Hepatocyte (in vitro differentiated cells): ENCODE data around the gene SYNGR1.

Experiments used
- EZH2 ChIP-seq: fragments of 200-600 bp; sonication (generic); IDR thresholded peaks from 2 replicates; pipeline ENCODE4 v1.6.1; 2016; ENCODE audit warnings: antibody characterized with exemption, mild to moderate bottlenecking, borderline replicate concordance
- EZH2phosphoT487 ChIP-seq: fragments of 200-600 bp; sonication (generic); IDR thresholded peaks from one replicate; pipeline ENCODE4 v1.6.1; 2018; ENCODE audit warnings: antibody characterized with exemption, mild to moderate bottlenecking, low read depth, moderate library complexity; ENCODE audit not compliant: unreplicated experiment, severe bottlenecking
- TF ChIP-seq, protein P1 (sequence below): fragments of 200-600 bp; sonication (generic); IDR thresholded peaks from 2 replicates; pipeline ENCODE4 v1.5.1; 2016; ENCODE audit warnings: antibody characterized with exemption, mild to moderate bottlenecking; ENCODE audit not compliant: poor library complexity

DNA sequence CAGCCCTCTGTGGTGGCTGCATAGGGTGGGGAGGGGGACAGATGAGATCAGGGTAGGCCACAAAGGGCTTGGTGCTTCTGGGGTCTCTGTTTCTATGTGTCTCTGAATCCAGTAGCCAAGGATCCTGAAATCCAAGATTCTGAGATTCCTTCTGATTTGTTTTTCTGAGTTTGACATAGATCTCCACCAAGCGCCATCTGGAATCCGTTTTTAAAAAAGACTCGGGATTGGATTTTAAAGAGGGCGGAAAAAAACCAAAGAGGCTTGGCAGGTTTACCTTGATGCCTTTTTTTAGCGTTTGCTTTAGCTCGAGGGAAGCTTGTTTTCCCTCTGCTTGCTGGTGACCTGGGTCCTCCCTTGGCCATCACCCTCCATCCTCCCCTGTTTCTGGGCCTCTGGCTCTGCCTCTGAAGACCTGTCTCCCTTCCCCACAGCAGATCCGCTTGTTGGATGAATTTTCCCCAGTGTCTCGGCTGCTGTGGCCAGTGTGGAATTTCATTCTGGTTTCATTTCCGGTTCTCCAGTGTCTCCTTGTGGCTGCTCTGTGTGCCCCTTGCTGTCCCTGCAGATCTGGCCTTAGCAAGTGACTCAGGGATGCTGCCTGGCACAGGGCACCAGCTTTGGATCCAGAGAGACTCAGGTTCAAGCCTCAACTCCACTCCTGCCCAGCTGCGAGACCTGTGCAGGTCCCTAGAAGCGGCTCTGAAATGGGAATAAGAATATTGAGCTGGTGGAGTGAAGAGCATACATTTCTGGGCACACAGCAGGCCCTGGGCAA is 15.1 kb downstream of the SYNGR1 start:
- TF ChIP-seq, protein P1, sequence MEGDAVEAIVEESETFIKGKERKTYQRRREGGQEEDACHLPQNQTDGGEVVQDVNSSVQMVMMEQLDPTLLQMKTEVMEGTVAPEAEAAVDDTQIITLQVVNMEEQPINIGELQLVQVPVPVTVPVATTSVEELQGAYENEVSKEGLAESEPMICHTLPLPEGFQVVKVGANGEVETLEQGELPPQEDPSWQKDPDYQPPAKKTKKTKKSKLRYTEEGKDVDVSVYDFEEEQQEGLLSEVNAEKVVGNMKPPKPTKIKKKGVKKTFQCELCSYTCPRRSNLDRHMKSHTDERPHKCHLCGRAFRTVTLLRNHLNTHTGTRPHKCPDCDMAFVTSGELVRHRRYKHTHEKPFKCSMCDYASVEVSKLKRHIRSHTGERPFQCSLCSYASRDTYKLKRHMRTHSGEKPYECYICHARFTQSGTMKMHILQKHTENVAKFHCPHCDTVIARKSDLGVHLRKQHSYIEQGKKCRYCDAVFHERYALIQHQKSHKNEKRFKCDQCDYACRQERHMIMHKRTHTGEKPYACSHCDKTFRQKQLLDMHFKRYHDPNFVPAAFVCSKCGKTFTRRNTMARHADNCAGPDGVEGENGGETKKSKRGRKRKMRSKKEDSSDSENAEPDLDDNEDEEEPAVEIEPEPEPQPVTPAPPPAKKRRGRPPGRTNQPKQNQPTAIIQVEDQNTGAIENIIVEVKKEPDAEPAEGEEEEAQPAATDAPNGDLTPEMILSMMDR: peak; percentile 10
- TF ChIP-seq EZH2phosphoT487: no peak
- TF ChIP-seq EZH2: no peak
